Measurements from ENCODE around the gene BCAM.

Gene BCAM

GRCh38 chr19:44794610-44795009 lies 14.3 kb upstream of the BCAM start:
- DNase-seq = no peak

DNA sequence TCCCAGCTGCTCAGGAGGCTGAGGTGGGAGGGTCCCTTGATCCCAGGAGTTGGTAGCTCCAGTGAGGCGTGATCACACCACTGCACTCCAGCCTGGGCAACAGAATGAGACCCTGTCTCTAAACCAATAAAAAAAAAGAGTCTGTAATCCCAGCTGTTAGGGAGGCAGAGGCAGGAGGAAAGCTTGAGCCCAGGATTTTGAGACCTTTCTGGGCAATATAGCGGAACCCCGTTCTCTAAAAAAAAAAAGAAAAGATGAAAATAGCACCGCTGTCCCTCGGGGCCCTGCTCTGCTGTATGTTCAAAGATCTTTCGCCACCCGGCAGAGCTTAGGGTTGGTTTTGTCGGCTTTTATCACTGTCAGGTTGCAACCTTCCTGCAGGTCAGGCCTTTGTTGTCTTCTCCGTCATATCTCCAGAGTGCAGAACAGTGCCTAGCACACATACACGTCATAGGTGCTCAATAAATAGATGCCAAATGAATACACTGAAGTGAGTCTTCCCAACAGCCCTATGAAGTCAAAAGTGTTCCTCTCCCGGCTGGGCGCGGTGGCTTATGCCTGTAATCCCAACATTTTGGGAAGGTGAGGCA lies 13.4 kb upstream of the BCAM start:
- DNase-seq = no peak

- DNase-seq = peak; percentile 6 to 89 (median 75)
Observed at GRCh38 chr19:44796701-44797115, 12.2 kb upstream of the BCAM start.

- DNase-seq = no peak
Observed at GRCh38 chr19:44799627-44800346, 9.1 kb upstream of the BCAM start.

DNA sequence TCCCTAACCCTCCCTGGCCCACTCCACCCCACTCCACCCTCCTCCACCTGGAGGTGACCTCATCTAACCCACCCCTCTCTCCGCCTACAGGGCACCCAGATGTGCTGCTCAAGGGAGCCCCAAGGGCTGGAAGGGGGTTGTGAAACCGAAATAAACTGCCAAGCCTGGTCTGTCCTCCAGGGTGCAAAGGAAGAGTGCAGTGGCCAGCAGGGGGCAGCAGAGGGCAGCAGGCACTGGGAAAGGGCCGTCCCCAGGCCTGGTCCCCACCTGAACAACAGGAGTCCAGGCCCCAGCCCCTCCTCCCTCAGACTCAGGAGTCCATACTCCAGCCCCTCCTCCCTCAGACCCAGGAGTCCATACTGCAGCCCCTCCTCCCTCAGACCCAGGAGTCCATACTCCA lies 8.4 kb upstream of the BCAM start:
- peak; percentile 47 to 81 (median 70) for DNase-seq

GRCh38 chr19:44803442-44804428 lies 5.2 kb upstream of the BCAM start:
- DNase-seq = peak in 2 of 3 experiments; percentile 25 to 73

GRCh38 chr19:44806291-44806690 lies 2.6 kb upstream of the BCAM start:
- DNase-seq = no peak

GRCh38 chr19:44807162-44807561 lies 1.7 kb upstream of the BCAM start:
- DNase-seq = peak in 2 of 3 experiments; percentile 42 to 67

- DNase-seq = peak in 2 of 3 experiments; percentile 39 to 61
Observed at GRCh38 chr19:44807652-44808462, 1.0 kb upstream of the BCAM start.

DNA sequence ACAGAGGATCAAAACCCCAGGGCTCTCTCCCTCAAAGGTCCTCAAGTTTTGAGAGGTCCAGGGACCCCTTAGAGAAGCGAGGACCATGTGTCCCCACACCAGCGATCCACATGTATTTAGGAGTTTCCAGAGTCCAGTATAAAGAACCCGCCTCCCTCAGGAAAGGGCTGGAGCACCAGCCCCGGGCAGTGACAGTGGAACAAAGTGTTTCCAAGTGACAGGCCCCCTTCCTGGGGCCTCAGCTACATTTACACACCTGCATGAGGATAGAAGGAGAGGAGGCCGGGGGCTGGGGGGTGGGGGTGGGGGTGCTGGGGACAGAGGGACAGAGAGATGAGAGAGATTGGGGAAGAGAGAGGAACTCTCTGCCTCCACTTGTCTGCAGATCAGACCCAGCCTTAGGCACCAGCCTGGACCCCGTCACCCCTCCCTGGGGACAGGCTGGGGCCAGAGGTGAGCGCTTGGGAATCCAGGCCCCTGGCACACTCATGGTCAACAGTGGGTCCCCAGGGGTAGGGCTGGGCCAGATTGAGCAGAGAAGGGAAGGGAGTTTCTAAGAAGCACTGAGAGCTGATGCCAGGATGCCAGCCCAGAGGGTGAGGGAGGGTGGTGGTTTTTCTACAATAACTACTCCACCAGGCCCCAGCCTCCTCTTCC lies 802 bp downstream of the BCAM start:
- peak in 1 of 3 experiments; percentile 8 for DNase-seq

- no peak for DNase-seq
Observed at GRCh38 chr19:44810234-44811121, 1.6 kb downstream of the BCAM start.

DNA sequence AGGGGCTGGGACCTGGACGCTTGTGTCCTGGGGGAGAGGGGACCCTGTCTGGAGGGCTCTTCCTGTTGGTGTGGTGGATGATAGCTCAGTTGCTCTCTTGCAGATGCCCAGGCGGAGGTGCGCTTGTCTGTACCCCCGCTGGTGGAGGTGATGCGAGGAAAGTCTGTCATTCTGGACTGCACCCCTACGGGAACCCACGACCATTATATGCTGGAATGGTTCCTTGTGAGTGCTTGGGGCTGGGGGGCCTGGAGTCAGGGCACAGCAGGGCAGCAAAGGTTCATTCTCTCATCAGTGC lies 2.2 kb downstream of the BCAM start:
- DNase-seq = no peak

DNA sequence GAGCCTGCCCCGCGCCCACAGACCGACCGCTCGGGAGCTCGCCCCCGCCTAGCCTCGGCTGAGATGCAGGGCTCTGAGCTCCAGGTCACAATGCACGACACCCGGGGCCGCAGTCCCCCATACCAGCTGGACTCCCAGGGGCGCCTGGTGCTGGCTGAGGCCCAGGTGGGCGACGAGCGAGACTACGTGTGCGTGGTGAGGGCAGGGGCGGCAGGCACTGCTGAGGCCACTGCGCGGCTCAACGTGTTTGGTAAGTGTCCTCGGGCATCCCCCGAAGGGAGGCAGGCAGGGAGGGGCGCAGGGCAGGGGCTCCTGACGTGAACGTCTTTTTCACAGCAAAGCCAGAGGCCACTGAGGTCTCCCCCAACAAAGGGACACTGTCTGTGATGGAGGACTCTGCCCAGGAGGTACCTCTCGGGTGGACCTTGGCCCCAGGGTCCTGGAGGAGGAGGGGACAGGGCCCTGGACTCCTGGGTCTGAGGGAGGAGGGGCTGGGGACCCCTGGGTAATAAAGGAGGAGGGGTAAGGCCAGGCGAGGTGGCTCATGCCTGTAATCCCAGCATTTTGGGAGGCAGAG lies 3.3 kb downstream of the BCAM start:
- DNase-seq = no peak

- DNase-seq = no peak
Observed at GRCh38 chr19:44813070-44813840, 4.4 kb downstream of the BCAM start.

DNA sequence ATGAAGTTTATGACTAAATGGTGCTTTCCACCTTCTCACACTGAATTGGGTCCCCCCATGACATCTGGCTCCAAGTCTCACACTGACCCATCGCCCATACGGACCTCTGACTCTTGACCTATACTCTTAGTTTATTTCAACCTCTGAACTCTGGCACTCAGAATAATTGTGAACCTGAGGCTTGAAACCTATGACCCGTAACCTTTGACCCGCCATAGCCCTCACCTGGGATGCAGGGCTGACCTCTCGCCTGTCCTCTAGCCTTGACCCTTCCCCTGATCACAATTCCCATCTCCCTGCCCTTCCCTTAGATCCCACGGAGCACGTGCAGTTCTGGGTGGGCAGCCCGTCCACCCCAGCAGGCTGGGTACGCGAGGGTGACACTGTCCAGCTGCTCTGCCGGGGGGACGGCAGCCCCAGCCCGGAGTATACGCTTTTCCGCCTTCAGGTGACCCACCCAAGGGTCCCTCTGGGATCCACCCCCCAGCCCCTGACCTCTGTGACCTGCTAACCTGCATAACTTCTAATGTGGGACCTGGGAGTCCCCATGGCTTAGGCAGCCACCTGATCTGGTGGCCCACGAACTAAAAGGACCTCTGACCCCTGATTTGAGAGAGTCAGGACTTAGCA lies 5.1 kb downstream of the BCAM start:
- no peak for DNase-seq

DNA sequence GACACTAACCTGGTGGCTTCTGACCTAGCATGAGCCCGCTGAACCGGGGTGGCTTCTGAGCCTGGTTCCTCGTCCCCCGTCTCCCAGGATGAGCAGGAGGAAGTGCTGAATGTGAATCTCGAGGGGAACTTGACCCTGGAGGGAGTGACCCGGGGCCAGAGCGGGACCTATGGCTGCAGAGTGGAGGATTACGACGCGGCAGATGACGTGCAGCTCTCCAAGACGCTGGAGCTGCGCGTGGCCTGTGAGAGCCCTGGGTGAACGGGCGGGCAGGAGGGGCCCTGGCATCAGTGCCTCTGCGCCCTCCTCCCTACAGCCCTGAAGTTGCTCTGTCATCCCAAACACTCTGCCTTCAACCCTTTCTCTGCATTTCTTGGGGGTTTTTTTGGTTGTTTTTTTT lies 5.6 kb downstream of the BCAM start:
- no peak for DNase-seq

- no peak for DNase-seq
Observed at GRCh38 chr19:44816301-44816700, 7.4 kb downstream of the BCAM start.

DNA sequence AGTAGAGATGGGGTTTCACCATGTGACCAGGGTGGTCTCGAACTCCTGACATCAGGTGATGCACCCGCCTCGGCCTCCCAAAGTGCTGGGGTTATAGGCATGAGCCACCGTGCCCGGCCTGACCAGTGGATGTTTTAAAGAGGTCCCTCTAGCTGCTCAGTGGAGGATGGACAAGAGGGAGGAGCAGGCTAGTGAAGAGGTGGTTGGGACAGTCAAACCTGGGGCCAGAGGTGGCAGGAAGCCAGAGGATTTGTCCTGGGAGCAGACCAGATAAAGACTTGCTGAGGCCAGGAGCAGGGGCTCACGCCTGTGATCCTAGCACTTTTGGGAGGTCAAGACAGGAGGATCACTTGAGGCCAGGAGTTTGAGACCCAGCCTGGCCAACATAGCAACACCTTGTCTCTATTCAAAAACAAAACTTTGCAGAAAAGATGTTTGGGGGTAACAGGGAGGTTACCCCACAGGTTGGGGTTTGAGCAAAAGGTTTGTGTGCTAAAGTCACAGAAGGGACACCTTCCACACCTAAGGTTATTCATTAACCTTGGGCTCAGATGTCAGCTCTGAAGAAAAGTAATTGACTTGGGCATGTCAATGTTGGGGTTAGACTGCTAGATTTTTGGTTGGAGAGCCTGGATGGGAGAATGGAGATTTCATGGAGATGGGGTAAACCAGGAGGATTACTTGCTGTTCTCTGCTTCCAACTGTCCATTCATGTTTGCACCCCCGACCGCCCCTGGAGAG lies 9.0 kb downstream of the BCAM start:
- DNase-seq = no peak

Measured in NCI-H1417 (cell line).